ENCODE measurements around the gene TTI1.

GRCh38 chr20:37946946-37947345 lies 86.3 kb downstream of the TTI1 start:
- no peak for TF ChIP-seq POLR2AphosphoS5 (IDR thresholded peaks at IDR 0.05; ENCODE audit: low read depth)
- no peak for TF ChIP-seq REST (IDR thresholded peaks at IDR 0.05; ENCODE audit: unreplicated experiment)
- TF ChIP-seq, protein P1, sequence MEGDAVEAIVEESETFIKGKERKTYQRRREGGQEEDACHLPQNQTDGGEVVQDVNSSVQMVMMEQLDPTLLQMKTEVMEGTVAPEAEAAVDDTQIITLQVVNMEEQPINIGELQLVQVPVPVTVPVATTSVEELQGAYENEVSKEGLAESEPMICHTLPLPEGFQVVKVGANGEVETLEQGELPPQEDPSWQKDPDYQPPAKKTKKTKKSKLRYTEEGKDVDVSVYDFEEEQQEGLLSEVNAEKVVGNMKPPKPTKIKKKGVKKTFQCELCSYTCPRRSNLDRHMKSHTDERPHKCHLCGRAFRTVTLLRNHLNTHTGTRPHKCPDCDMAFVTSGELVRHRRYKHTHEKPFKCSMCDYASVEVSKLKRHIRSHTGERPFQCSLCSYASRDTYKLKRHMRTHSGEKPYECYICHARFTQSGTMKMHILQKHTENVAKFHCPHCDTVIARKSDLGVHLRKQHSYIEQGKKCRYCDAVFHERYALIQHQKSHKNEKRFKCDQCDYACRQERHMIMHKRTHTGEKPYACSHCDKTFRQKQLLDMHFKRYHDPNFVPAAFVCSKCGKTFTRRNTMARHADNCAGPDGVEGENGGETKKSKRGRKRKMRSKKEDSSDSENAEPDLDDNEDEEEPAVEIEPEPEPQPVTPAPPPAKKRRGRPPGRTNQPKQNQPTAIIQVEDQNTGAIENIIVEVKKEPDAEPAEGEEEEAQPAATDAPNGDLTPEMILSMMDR (conservative IDR thresholded peaks at IDR 0.05; ENCODE audit: low read depth in 2 of 2), result no peak
- TF ChIP-seq CREB1 (CRISPR knock-in tag; IDR thresholded peaks at IDR 0.05; ENCODE audit: low read depth), result no peak
- no peak for TF ChIP-seq EZH2 (IDR thresholded peaks at IDR 0.05; ENCODE audit: low read depth, unreplicated experiment)
- TF ChIP-seq EZH2phosphoT487 (IDR thresholded peaks at IDR 0.05; ENCODE audit: unreplicated experiment), result no peak
- TF ChIP-seq JUNB (IDR thresholded peaks at IDR 0.05; ENCODE audit: unreplicated experiment), result no peak
- no peak for TF ChIP-seq STAT1 (IDR thresholded peaks at IDR 0.05; ENCODE audit: unreplicated experiment)
- TF ChIP-seq, protein P2, sequence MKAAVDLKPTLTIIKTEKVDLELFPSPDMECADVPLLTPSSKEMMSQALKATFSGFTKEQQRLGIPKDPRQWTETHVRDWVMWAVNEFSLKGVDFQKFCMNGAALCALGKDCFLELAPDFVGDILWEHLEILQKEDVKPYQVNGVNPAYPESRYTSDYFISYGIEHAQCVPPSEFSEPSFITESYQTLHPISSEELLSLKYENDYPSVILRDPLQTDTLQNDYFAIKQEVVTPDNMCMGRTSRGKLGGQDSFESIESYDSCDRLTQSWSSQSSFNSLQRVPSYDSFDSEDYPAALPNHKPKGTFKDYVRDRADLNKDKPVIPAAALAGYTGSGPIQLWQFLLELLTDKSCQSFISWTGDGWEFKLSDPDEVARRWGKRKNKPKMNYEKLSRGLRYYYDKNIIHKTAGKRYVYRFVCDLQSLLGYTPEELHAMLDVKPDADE (IDR thresholded peaks at IDR 0.05), result no peak
- no peak for TF ChIP-seq ZNF331 (CRISPR knock-in tag; IDR thresholded peaks at IDR 0.05; ENCODE audit: low read depth)
- TF ChIP-seq NANOG (IDR thresholded peaks at IDR 0.05; ENCODE audit: borderline replicate concordance), result no peak
- TF ChIP-seq ZNF114 (CRISPR knock-in tag; IDR thresholded peaks at IDR 0.05), result no peak
- no peak for TF ChIP-seq ZNF462 (CRISPR knock-in tag; IDR thresholded peaks at IDR 0.05)
